ENCODE measurements around the gene TMEM87B. TPM values are rescaled to one million over a fixed set of nuclear protein-coding genes. Genes with fewer than 3 reads are reported as not detected.
A peak's percentile ranks its signal among the peaks of the same experiment; 100 is the strongest.
"Not testable (repeated sequence)": the region's sequence is repeated elsewhere in the genome, so short reads cannot be mapped to it uniquely, and the experiment has no call there.

The TMEM87B gene
- polyA plus RNA-seq, 2 donors, result 9.1 to 10.1 TPM

DNA sequence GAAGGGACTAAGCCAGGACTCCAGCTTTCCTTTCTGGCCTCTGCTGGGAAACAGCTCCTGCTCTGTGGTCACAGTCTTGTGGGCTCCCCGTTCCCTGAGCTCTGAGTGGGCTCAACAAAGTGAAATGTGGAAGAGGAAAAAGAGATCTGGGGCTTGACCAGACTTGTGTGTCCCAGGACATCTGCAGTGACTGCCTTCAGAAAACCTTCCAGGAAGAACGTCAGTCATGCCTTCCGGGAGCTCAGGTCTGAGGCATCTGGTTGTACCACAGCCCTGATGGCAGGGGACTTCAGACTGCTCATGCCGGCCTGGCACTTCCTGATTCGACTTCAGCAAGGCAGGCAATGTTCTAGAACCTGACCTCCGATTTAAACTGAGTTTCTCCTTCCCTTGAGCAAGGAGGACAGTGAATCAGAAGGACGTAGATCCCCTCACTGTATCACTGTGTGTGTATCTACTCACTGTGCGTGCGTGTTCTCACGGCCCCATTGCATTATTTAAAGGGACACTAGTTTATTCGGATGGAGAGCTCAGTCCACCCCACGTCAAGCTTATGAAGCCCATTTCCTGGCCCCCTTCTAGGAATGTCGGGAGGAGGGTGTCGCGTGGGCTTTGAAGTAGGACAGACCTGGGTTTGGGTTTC lies 82.6 kb downstream of the TMEM87B start:
- Histone ChIP-seq H3K4me3 (ENCODE audit: low read depth in 1 of 2, low read length in 2 of 2) (peak overlapping the region; percentile 48 to 51), H3K4me1 (ENCODE audit: control insufficient read depth in 2 of 2, insufficient read depth in 2 of 2, low read length in 1 of 2) (no peaks in the 10 kb centered on the region), H3K36me3 (ENCODE audit: control insufficient read depth in 2 of 2, insufficient read depth in 2 of 2, low read length in 1 of 2) (no peaks in the 10 kb centered on the region), H3K27ac (ENCODE audit: low read depth in 2 of 2, low read length in 1 of 2) (no peak overlapping the region), H3K27me3 (ENCODE audit: control insufficient read depth in 1 of 2, insufficient read depth in 2 of 2, low read length in 2 of 2) (no peaks in the 10 kb centered on the region), H3K9me3 (ENCODE audit: control insufficient read depth in 2 of 2, insufficient read depth in 1 of 2, low read depth in 1 of 2, low read length in 1 of 2) (no peaks in the 10 kb centered on the region)
- 18 to 26% methylated on average over 15 of the region's 15 CpGs for WGBS, 2 donors

DNA sequence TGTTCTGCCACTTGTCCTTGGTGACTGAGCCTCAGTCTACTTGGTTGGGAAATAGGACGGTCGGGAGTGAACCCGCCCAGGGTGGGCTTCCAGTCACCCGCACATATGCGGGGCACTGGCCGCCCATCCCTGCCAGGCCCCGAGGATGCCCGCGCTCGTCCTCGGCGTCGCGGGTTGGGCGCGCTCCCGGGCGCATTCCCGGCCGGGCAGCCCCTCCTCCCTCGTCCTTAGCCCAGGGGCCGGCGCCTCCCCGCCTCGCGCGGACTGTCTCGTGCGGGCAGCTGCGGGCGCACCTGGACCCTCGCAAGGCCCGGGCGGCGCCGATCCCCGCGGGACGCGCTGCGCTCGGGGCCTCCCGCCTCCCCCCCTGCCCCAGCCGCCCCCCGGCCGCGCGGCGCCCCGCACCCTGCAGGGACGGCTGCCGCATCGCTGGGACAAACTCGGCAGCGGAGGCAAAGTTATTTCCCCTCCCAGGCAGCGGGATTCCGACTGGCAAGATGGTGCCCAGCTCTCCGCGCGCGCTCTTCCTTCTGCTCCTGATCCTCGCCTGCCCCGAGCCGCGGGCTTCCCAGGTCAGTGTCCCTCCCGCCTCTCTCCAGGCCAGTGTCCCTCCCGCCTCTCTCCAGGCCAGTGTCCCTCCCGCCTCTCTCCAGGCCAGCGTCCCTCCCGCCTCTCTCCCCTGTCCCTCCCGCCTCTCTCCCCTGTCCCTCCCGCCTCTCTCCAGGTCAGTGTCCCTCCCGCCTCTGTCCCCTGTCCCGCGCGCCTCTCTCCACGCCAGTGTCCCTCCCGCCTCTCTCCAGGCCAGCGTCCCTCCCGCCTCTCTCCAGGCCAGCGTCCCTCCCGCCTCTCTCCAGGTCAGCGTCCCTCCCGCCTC lies 83.3 kb downstream of the TMEM87B start, which contains the start of gene FBLN7:
Gene FBLN7, plus strand, starts transcription at position 227 of the 874 bp plus-strand sequence. Its CDS starts 271 bp downstream, at position 498.
- Histone ChIP-seq H3K4me3 (ENCODE audit: low read depth in 1 of 2, low read length in 2 of 2) (peak within 1 kb of the TSS; percentile 48 to 51), H3K27me3 (ENCODE audit: control insufficient read depth in 1 of 2, insufficient read depth in 2 of 2, low read length in 2 of 2) (no peaks in the 10 kb centered on the region), H3K4me1 (ENCODE audit: control insufficient read depth in 2 of 2, insufficient read depth in 2 of 2, low read length in 1 of 2) (no peaks in the 10 kb centered on the region), H3K27ac (ENCODE audit: low read depth in 2 of 2, low read length in 1 of 2) (no peak within 1 kb of the TSS), H3K9me3 (ENCODE audit: control insufficient read depth in 2 of 2, insufficient read depth in 1 of 2, low read depth in 1 of 2, low read length in 1 of 2) (no peaks in the 10 kb centered on the region), H3K36me3 (ENCODE audit: control insufficient read depth in 2 of 2, insufficient read depth in 2 of 2, low read length in 1 of 2) (no peaks in the 10 kb centered on the region)
- WGBS, 2 donors, result 2 to 3% methylated on average over 45 to 84 of the region's 84 CpGs

DNA sequence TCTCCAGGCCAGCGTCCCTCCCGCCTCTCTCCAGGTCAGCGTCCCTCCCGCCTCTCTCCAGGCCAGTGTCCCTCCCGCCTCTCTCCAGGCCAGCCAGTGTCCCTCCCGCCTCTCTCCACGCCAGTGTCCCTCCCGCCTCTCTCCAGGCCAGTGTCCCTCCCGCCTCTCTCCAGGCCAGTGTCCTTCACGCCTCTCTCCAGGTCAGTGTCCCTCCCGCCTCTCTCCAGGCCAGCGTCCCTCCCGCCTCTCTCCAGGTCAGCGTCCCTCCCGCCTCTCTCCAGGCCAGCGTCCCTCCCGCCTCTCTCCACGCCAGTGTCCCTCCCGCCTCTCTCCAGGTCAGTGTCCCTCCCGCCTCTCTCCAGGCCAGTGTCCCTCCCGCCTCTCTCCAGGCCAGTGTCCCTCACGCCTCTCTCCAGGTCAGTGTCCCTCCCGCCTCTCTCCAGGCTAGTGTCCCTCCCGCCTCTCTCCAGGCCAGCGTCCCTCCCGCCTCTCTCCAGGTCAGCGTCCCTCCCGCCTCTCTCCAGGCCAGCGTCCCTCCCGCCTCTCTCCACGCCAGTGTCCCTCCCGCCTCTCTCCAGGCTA lies 84.1 kb downstream of the TMEM87B start:
- WGBS, 2 donors, result 0 to 2% methylated on average over 8 to 20 of the region's 32 CpGs

DNA sequence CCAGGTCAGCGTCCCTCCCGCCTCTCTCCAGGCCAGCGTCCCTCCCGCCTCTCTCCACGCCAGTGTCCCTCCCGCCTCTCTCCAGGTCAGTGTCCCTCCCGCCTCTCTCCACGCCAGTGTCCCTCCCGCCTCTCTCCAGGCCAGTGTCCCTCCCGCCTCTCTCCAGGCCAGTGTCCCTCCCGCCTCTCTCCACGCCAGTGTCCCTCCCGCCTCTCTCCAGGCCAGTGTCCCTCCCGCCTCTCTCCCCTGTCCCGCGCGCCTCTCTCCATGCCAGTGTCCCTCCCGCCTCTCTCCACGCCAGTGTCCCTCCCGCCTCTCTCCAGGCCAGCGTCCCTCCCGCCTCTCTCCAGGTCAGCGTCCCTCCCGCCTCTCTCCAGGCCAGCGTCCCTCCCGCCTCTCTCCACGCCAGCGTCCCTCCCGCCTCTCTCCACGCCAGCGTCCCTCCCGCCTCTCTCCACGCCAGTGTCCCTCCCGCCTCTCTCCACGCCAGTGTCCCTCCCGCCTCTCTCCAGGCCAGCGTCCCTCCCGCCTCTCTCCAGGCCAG lies 84.7 kb downstream of the TMEM87B start:
- H3K4me1 ChIP-seq (ENCODE audit: control insufficient read depth in 2 of 2, insufficient read depth in 2 of 2, low read length in 1 of 2); H3K27ac ChIP-seq (ENCODE audit: low read depth in 2 of 2, low read length in 1 of 2); H3K36me3 ChIP-seq (ENCODE audit: control insufficient read depth in 2 of 2, insufficient read depth in 2 of 2, low read length in 1 of 2); H3K4me3 ChIP-seq (ENCODE audit: low read depth in 1 of 2, low read length in 2 of 2); H3K9me3 ChIP-seq (ENCODE audit: control insufficient read depth in 2 of 2, insufficient read depth in 1 of 2, low read depth in 1 of 2, low read length in 1 of 2); H3K27me3 ChIP-seq (ENCODE audit: control insufficient read depth in 1 of 2, insufficient read depth in 2 of 2, low read length in 2 of 2): not testable (repeated sequence)
- 4 to 5% methylated on average over 18 to 34 of the region's 38 CpGs for WGBS, 2 donors

More for the DNA sequence above, 84.1 kb downstream of the TMEM87B start:
- H3K27me3 ChIP-seq (ENCODE audit: control insufficient read depth in 1 of 2, insufficient read depth in 2 of 2, low read length in 2 of 2); H3K27ac ChIP-seq (ENCODE audit: low read depth in 2 of 2, low read length in 1 of 2); H3K4me3 ChIP-seq (ENCODE audit: low read depth in 1 of 2, low read length in 2 of 2); H3K9me3 ChIP-seq (ENCODE audit: control insufficient read depth in 2 of 2, insufficient read depth in 1 of 2, low read depth in 1 of 2, low read length in 1 of 2); H3K4me1 ChIP-seq (ENCODE audit: control insufficient read depth in 2 of 2, insufficient read depth in 2 of 2, low read length in 1 of 2); H3K36me3 ChIP-seq (ENCODE audit: control insufficient read depth in 2 of 2, insufficient read depth in 2 of 2, low read length in 1 of 2): not testable (repeated sequence)

DNA sequence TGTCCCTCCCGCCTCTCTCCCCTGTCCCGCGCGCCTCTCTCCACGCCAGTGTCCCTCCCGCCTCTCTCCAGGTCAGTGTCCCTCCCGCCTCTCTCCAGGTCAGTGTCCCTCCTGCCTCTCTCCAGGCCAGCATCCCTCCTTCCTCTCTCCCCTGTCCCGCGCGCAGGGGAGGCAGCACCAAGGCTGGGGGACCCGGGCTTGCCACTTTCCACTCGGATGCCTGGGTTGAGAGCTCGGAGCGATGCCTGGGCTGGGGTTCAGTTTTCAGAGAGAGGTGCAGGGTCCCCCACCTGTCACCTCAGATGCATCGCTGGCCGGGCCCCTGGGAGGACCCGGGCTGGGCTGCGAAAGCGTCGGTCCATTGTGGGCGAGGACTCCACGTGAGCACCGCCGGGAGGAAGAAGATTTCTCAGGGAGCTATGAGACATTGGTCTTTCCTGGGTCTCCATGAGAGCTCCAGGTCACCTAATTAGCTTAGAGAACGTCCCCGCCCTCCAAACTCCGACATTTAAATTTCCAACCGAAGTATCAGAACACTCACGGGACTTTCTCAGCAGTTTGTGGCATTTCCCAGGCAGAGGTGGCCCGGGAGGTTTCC lies 85.2 kb downstream of the TMEM87B start:
- no peaks in the 10 kb centered on the region for H3K9me3 ChIP-seq (ENCODE audit: control insufficient read depth in 2 of 2, insufficient read depth in 1 of 2, low read depth in 1 of 2, low read length in 1 of 2)
- no peaks in the 10 kb centered on the region for H3K27me3 ChIP-seq (ENCODE audit: control insufficient read depth in 1 of 2, insufficient read depth in 2 of 2, low read length in 2 of 2)
- H3K4me3 ChIP-seq (ENCODE audit: low read depth in 1 of 2, low read length in 2 of 2), result no peak overlapping the region
- 26 to 31% methylated on average over 30 of the region's 30 CpGs for WGBS, 2 donors
- no peak overlapping the region for H3K27ac ChIP-seq (ENCODE audit: low read depth in 2 of 2, low read length in 1 of 2)
- no peaks in the 10 kb centered on the region for H3K36me3 ChIP-seq (ENCODE audit: control insufficient read depth in 2 of 2, insufficient read depth in 2 of 2, low read length in 1 of 2)
- no peaks in the 10 kb centered on the region for H3K4me1 ChIP-seq (ENCODE audit: control insufficient read depth in 2 of 2, insufficient read depth in 2 of 2, low read length in 1 of 2)

DNA sequence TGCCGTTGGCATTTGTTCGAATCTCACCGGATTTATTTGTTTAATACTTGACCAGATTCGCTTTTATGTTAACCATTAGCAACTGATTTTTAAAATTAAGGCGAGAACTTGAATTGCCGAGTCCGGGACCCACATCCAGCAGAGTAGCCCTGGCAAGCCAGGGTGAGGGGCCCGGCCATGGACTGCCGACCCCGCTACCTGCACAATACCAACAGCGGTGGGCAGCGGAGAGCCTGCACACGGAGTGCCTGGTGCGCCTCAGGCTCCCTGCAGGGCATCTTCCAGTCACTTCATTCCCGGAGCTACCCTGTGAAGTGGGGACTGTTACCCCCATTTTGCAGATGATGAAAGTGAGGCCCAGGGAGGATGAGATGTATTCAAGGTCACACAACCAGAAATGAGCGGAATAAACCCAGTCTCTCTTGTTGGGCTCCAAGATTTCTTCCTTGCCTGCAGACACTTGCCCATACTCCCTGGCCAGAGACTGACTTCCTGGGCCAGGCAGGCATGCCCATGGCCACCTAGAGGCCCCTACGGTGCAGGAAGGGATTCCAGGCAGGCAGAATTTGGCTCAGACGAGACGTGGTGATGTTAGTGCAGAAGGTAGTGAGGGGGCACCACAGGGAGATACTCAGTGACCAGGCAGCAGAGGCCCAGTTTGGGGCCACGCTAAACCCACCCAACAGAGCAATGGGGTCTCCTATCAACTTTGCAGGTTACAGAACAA lies 86.0 kb downstream of the TMEM87B start:
- Histone ChIP-seq H3K27me3 (ENCODE audit: control insufficient read depth in 1 of 2, insufficient read depth in 2 of 2, low read length in 2 of 2) (no peaks in the 10 kb centered on the region), H3K27ac (ENCODE audit: low read depth in 2 of 2, low read length in 1 of 2) (no peak overlapping the region), H3K4me3 (ENCODE audit: low read depth in 1 of 2, low read length in 2 of 2) (no peak overlapping the region), H3K9me3 (ENCODE audit: control insufficient read depth in 2 of 2, insufficient read depth in 1 of 2, low read depth in 1 of 2, low read length in 1 of 2) (no peaks in the 10 kb centered on the region), H3K36me3 (ENCODE audit: control insufficient read depth in 2 of 2, insufficient read depth in 2 of 2, low read length in 1 of 2) (no peaks in the 10 kb centered on the region), H3K4me1 (ENCODE audit: control insufficient read depth in 2 of 2, insufficient read depth in 2 of 2, low read length in 1 of 2) (no peaks in the 10 kb centered on the region)
- 83 to 87% methylated on average over 20 of the region's 20 CpGs for WGBS, 2 donors

DNA sequence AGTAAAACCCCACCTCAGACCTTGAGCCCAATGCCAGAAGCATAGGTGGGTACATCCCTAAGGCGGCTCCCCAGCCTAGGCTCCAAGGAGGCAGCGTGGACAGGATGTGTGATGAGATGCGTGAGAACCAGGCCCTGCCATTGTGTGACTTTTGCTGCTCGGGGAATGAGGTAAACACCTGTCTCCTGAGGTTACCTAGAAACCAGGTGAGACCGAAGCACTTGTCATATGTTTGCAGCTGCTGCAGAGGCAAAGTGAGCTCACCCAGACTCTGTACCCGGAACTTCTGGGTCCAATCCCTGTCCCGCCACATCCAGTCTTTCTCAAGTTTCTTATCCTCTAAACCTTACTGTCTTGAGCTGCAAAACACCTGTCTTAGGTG lies 86.5 kb downstream of the TMEM87B start:
- no peak overlapping the region for H3K4me3 ChIP-seq (ENCODE audit: low read depth in 1 of 2, low read length in 2 of 2)
- H3K27me3 ChIP-seq (ENCODE audit: control insufficient read depth in 1 of 2, insufficient read depth in 2 of 2, low read length in 2 of 2), result no peaks in the 10 kb centered on the region
- H3K4me1 ChIP-seq (ENCODE audit: control insufficient read depth in 2 of 2, insufficient read depth in 2 of 2, low read length in 1 of 2), result no peaks in the 10 kb centered on the region
- no peaks in the 10 kb centered on the region for H3K9me3 ChIP-seq (ENCODE audit: control insufficient read depth in 2 of 2, insufficient read depth in 1 of 2, low read depth in 1 of 2, low read length in 1 of 2)
- 56 to 76% methylated on average over 7 of the region's 7 CpGs for WGBS, 2 donors
- H3K36me3 ChIP-seq (ENCODE audit: control insufficient read depth in 2 of 2, insufficient read depth in 2 of 2, low read length in 1 of 2), result no peaks in the 10 kb centered on the region
- H3K27ac ChIP-seq (ENCODE audit: low read depth in 2 of 2, low read length in 1 of 2), result no peak overlapping the region

DNA sequence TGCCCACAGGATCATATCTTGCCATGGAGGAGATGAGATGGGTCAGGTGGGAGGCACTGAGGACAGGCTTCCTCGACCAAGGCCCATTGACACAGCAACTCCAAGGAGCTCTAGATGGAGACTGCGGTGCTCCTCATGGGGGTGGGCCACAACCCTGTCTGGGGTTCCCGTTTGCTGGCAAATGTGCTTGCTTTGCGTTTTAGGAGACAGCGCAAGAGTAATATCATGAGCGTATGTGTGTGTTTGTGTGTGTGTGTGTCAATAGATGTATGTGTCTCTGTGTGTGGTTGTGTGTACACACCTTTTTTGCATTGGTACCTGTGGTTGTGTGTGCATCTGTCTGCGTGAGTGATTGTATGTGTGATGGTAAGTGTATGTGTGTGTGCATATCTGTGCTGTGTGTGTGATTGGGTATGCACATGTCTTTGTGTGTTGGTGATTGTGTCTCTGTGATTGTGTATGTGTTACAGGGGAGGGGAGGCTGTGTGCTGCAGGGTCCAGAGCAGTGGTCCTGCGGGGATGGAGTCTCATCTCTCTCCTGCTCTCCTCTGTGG lies 87.5 kb downstream of the TMEM87B start:
- Histone ChIP-seq H3K4me1 (ENCODE audit: control insufficient read depth in 2 of 2, insufficient read depth in 2 of 2, low read length in 1 of 2) (no peaks in the 10 kb centered on the region), H3K9me3 (ENCODE audit: control insufficient read depth in 2 of 2, insufficient read depth in 1 of 2, low read depth in 1 of 2, low read length in 1 of 2) (no peaks in the 10 kb centered on the region), H3K4me3 (ENCODE audit: low read depth in 1 of 2, low read length in 2 of 2) (no peak overlapping the region), H3K27me3 (ENCODE audit: control insufficient read depth in 1 of 2, insufficient read depth in 2 of 2, low read length in 2 of 2) (no peaks in the 10 kb centered on the region), H3K36me3 (ENCODE audit: control insufficient read depth in 2 of 2, insufficient read depth in 2 of 2, low read length in 1 of 2) (no peaks in the 10 kb centered on the region), H3K27ac (ENCODE audit: low read depth in 2 of 2, low read length in 1 of 2) (no peak overlapping the region)
- WGBS, 2 donors, result 89 to 91% methylated on average over 8 of the region's 8 CpGs

All from esophagus (tissue), 2 donors.